CD14-positive monocyte (primary cell): ENCODE data around the gene BAHCC1. TPM values are rescaled to one million over a fixed set of nuclear protein-coding genes. Genes with fewer than 3 reads are reported as not detected.

Source experiments
- DNase-seq, 3 donors: peaks; one replicate each; pipeline ENCODE4 v3.0.0-alpha.2; 2011 to 2022
- H2AFZ ChIP-seq: 2 replicates; pipeline ENCODE4 v1.6.0; 2012; ENCODE audit warnings: mild to moderate bottlenecking, low read depth, low read length, inconsistent platforms; ENCODE audit not compliant: insufficient read depth, poor library complexity, severe bottlenecking
- H3K27ac ChIP-seq, 2 donors: 1 replicate in 1 of 2; 2 replicates in 1 of 2; pipeline ENCODE4 v1.5.1; 2012 to 2013; ENCODE audit warnings: low read length in 2 of 2, control low read depth in 1 of 2, inconsistent platforms in 1 of 2, low read depth in 1 of 2, mild to moderate bottlenecking in 1 of 2
- H3K27me3 ChIP-seq, 2 donors: one replicate each; pipeline versions ENCODE4 v1.6.0 to v1.6.1; 2011 to 2013; ENCODE audit warnings: low read length in 2 of 2; ENCODE audit not compliant: control insufficient read depth in 2 of 2, insufficient read depth in 2 of 2
- H3K36me3 ChIP-seq, 2 donors: replicated peaks in 1 of 2; 1 replicate in 1 of 2; 2 replicates in 1 of 2; pipeline versions ENCODE4 v1.5.1 to v1.6.1; 2012 to 2013; ENCODE audit warnings: low read length in 2 of 2, control low read depth in 1 of 2, inconsistent platforms in 1 of 2, mild to moderate bottlenecking in 1 of 2; ENCODE audit not compliant: insufficient read depth in 2 of 2, control insufficient read depth in 1 of 2
- H3K4me1 ChIP-seq, 2 donors: 1 replicate in 1 of 2; 2 replicates in 1 of 2; pipeline versions ENCODE4 v1.5.1 to v1.6.1; 2012 to 2013; ENCODE audit warnings: low read length in 2 of 2, control low read depth in 1 of 2, inconsistent platforms in 1 of 2, mild to moderate bottlenecking in 1 of 2, moderate library complexity in 1 of 2; ENCODE audit not compliant: insufficient read depth in 2 of 2, control insufficient read depth in 1 of 2
- H3K4me2 ChIP-seq: replicated peaks from 2 replicates; pipeline ENCODE3; 2012; ENCODE audit warnings: low read length, moderate library complexity, mild to moderate bottlenecking; ENCODE audit not compliant: poor library complexity, severe bottlenecking; ENCODE audit errors: extremely low read depth
- H3K4me3 ChIP-seq, 3 experiments: fragments of 200-600 bp in 1 of 3; sonication (generic) in 1 of 3; replicated peaks in 1 of 3; 1 replicate in 2 of 3; 2 replicates in 1 of 3; pipeline ENCODE4 v1.5.1; 2011 to 2013; ENCODE audit warnings: low read length in 3 of 3, mild to moderate bottlenecking in 3 of 3, control low read depth in 2 of 3, low read depth in 2 of 3, inconsistent platforms in 1 of 3, moderate library complexity in 1 of 3
- H3K79me2 ChIP-seq: 2 replicates; pipeline ENCODE4 v1.6.0; 2012; ENCODE audit warnings: mild to moderate bottlenecking, control low read depth, inconsistent platforms, low read length, moderate library complexity; ENCODE audit not compliant: insufficient read depth
- H3K9ac ChIP-seq: 2 replicates; pipeline ENCODE4 v1.6.0; 2017; ENCODE audit warnings: low read length, mild to moderate bottlenecking; ENCODE audit not compliant: insufficient read depth, poor library complexity, severe bottlenecking
- H3K9me3 ChIP-seq, 2 donors: replicated peaks in 1 of 2; 1 replicate in 1 of 2; 2 replicates in 1 of 2; pipeline versions ENCODE4 v1.5.1 to v1.6.1; 2012 to 2013; ENCODE audit warnings: low read length in 2 of 2, control low read depth in 1 of 2; ENCODE audit not compliant: control insufficient read depth in 1 of 2, insufficient read depth in 1 of 2
- H4K20me1 ChIP-seq: 2 replicates; pipeline ENCODE4 v1.6.0; 2012; ENCODE audit warnings: mild to moderate bottlenecking, low read length, control low read depth, moderate library complexity; ENCODE audit not compliant: insufficient read depth
- H3K27ac Mint-ChIP-seq, 7 donors: one replicate each; pipeline ENCODE4 v1.8.0; 2020; ENCODE audit warnings: mild to moderate bottlenecking in 7 of 7, mixed read lengths in 7 of 7, moderate library complexity in 6 of 7, inconsistent platforms in 2 of 7
- H3K27me3 Mint-ChIP-seq, 3 donors: one replicate each; pipeline ENCODE4 v1.8.0; 2021 to 2022; ENCODE audit warnings: low read depth in 3 of 3, mild to moderate bottlenecking in 3 of 3, mixed read lengths in 3 of 3, moderate library complexity in 3 of 3, inconsistent platforms in 1 of 3
- H3K36me3 Mint-ChIP-seq, 2 donors: one replicate each; pipeline ENCODE4 v1.8.0; 2020; ENCODE audit warnings: mixed read lengths in 2 of 2, inconsistent platforms in 1 of 2, mild to moderate bottlenecking in 1 of 2
- H3K4me1 Mint-ChIP-seq: one replicate; pipeline ENCODE4 v1.8.0; 2020; ENCODE audit warnings: mild to moderate bottlenecking, mixed read lengths
- H3K4me3 Mint-ChIP-seq, 2 donors: one replicate each; pipeline ENCODE4 v1.8.0; 2020; ENCODE audit warnings: mild to moderate bottlenecking in 2 of 2, mixed read lengths in 2 of 2, moderate library complexity in 1 of 2
- H3K9me3 Mint-ChIP-seq, 7 donors: one replicate each; pipeline ENCODE4 v1.8.0; 2020 to 2022; ENCODE audit warnings: mixed read lengths in 7 of 7, mild to moderate bottlenecking in 6 of 7, moderate library complexity in 6 of 7, inconsistent platforms in 2 of 7
- CTCF ChIP-seq: fragments of 200-600 bp; IDR thresholded peaks from one replicate; pipeline ENCODE4 v1.8.0; 2022; ENCODE audit warnings: antibody characterized with exemption, mild to moderate bottlenecking
- WGBS: methylation state at CpG from one replicate; pipeline ENCODE4 v1.1.5; 2013; ENCODE audit warnings: missing lambda C conversion rate; ENCODE audit not compliant: insufficient coverage; 5-methylcytosine and 5-hydroxymethylcytosine counted together
- intact Hi-C, 2 donors: fragments of 100-400 bp; cut with micrococcal nuclease; formaldehyde crosslinking; loops; one replicate each; pipeline versions ENCODE4 v1.15.0 to v1.15.1; 2023
- polyA plus RNA-seq, 3 donors: library from polyadenylated mRNA; depleted of rRNA in 1 of 3; unstranded in 2 of 3; stranded (reverse) in 1 of 3; fragments of 300-500 nt in 2 of 3; fragments of >200 nt in 1 of 3; fragmentation: Illumina TruSeq in 2 of 3; gene quantifications; 1 replicate in 2 of 3; 2 replicates in 1 of 3; pipeline ENCODE4 v1.2.3, GENCODE V29; 2012 to 2021

The BAHCC1 gene
- polyA plus RNA-seq, 3 donors: 0.11 to 8.8 (median 0.27) TPM

GRCh38 chr17:81396278-81396721 lies 1.0 kb downstream of the BAHCC1 start:
- peaks cover 0 to 2% (median 2%) of the 10 kb centered on the region in 3 donors for H3K27me3 Mint-ChIP-seq

GRCh38 chr17:81396722-81397313 lies 1.6 kb downstream of the BAHCC1 start:
- peaks cover 57% of the 10 kb centered on the region for H3K4me1 Mint-ChIP-seq
- Histone ChIP-seq H3K9me3 (no peaks in the 10 kb centered on the region), H3K4me2 (peak overlapping the region; percentile 84), H3K36me3 (no peaks in the 10 kb centered on the region), H3K27ac (peak overlapping the region; percentile 80 to 92), H2AFZ (peak overlapping the region; percentile 86), H3K27me3 (no peaks in the 10 kb centered on the region), H3K9ac (peak overlapping the region; percentile 86), H3K79me2 (peaks cover 87% of the 10 kb centered on the region), H4K20me1 (peaks cover 20% of the 10 kb centered on the region), H3K4me3 (peak overlapping the region; percentile 55 to 93 (median 60)), H3K4me1 (peaks cover 55 to 79% of the 10 kb centered on the region in 2 donors)
- intact Hi-C loops: loop anchor here (5.0 to 10.0 kb wide), 3 partner anchors 70 to 115 kb away; partner anchors contain the start of gene ACTG1 (in 1 of the 2)
- H3K9me3 Mint-ChIP-seq: no peaks in the 10 kb centered on the region
- peak overlapping the region; percentile 82 to 93 (median 88) for H3K27ac Mint-ChIP-seq
- no peak for TF ChIP-seq CTCF
- peaks cover 0 to 2% (median 2%) of the 10 kb centered on the region in 3 donors for H3K27me3 Mint-ChIP-seq
- WGBS: under 1% methylated on average over 47 of the region's 61 CpGs
- peak; percentile 45 to 52 (median 49) for DNase-seq
- peak overlapping the region; percentile 92 to 93 for H3K4me3 Mint-ChIP-seq
- peaks cover under 1 to 2% of the 10 kb centered on the region in 2 donors for H3K36me3 Mint-ChIP-seq

More at GRCh38 chr17:81396278-81396721, 1.0 kb downstream of the BAHCC1 start:
- WGBS: under 1% methylated on average over 54 of the region's 54 CpGs
- Histone ChIP-seq H3K27me3 (no peaks in the 10 kb centered on the region), H3K27ac (peak overlapping the region; percentile 80 to 92), H3K4me2 (peak overlapping the region; percentile 84), H3K36me3 (peaks cover 0 to 2% of the 10 kb centered on the region in 2 donors), H2AFZ (peak overlapping the region; percentile 86), H3K4me1 (peaks cover 55 to 79% of the 10 kb centered on the region in 2 donors), H3K9me3 (no peaks in the 10 kb centered on the region), H4K20me1 (peaks cover 25% of the 10 kb centered on the region), H3K9ac (peak overlapping the region; percentile 86), H3K79me2 (peaks cover 87% of the 10 kb centered on the region), H3K4me3 (peak overlapping the region; percentile 55 to 93 (median 62))
- intact Hi-C loops: loop anchor here (5.0 to 10.0 kb wide), 3 partner anchors 69 to 116 kb away; partner anchors contain the start of gene ACTG1 (in 1 of the 2)
- H3K4me1 Mint-ChIP-seq: peaks cover 57% of the 10 kb centered on the region
- TF ChIP-seq CTCF: no peak
- H3K36me3 Mint-ChIP-seq: peaks cover 4 to 7% of the 10 kb centered on the region in 2 donors
- no peak for DNase-seq
- H3K4me3 Mint-ChIP-seq: peak overlapping the region; percentile 92 to 93
- peak overlapping the region; percentile 77 to 93 (median 86) for H3K27ac Mint-ChIP-seq
- H3K9me3 Mint-ChIP-seq: no peaks in the 10 kb centered on the region
